HUES48 (cell line): ENCODE data around the gene ARPC5L.
A peak's percentile ranks its signal among the peaks of the same experiment; 100 is the strongest.

Source experiments
- H3K27ac ChIP-seq: one replicate; pipeline ENCODE4 v1.7.0; 2013; ENCODE audit warnings: low read depth, low read length, inconsistent platforms
- H3K27me3 ChIP-seq: 2 replicates; pipeline ENCODE4 v1.6.1; 2013; ENCODE audit warnings: mild to moderate bottlenecking, low read length; ENCODE audit not compliant: control insufficient read depth, insufficient read depth
- H3K36me3 ChIP-seq: 2 replicates; pipeline ENCODE4 v1.6.1; 2013; ENCODE audit warnings: low read length; ENCODE audit not compliant: control insufficient read depth, insufficient read depth
- H3K4me1 ChIP-seq: 2 replicates; pipeline ENCODE4 v1.6.1; 2013; ENCODE audit warnings: mild to moderate bottlenecking, low read length; ENCODE audit not compliant: control insufficient read depth, insufficient read depth
- H3K4me3 ChIP-seq: 2 replicates; pipeline ENCODE4 v1.5.1; 2013; ENCODE audit warnings: mild to moderate bottlenecking, low read depth, low read length
- H3K9ac ChIP-seq: 2 replicates; pipeline ENCODE4 v1.6.1; 2013; ENCODE audit warnings: mild to moderate bottlenecking, low read depth, low read length, moderate library complexity
- H3K9me3 ChIP-seq: 2 replicates; pipeline ENCODE4 v1.6.1; 2013; ENCODE audit warnings: low read length; ENCODE audit not compliant: control insufficient read depth, insufficient read depth

The ARPC5L gene

DNA sequence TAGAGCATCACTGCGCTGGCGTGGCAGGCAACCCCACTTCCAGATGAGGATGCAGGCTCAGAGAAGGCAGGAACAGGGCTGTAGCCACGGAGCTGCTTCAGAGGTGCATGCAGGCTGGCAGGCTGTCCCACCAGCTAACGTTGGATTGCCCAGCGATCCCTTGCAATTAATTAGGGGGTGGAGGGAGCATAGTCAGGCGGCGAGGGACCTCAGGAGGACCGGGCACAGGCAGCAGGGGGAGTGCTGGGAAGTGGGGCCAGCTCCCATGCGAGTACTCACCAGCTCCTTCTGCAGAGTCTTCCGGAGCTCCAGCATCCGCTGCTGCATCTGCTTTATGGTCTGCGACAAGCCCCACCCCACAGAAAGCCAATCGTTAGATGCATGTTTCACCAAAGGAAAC, 20.3 kb downstream of the ARPC5L start:
- no peaks in the 10 kb centered on the region for H3K9me3 ChIP-seq
- H3K9ac ChIP-seq: no peak overlapping the region
- no peaks in the 10 kb centered on the region for H3K27me3 ChIP-seq
- peaks cover 26% of the 10 kb centered on the region for H3K36me3 ChIP-seq
- H3K27ac ChIP-seq: no peak overlapping the region
- peaks cover 20% of the 10 kb centered on the region for H3K4me1 ChIP-seq
- H3K4me3 ChIP-seq: no peak overlapping the region

DNA sequence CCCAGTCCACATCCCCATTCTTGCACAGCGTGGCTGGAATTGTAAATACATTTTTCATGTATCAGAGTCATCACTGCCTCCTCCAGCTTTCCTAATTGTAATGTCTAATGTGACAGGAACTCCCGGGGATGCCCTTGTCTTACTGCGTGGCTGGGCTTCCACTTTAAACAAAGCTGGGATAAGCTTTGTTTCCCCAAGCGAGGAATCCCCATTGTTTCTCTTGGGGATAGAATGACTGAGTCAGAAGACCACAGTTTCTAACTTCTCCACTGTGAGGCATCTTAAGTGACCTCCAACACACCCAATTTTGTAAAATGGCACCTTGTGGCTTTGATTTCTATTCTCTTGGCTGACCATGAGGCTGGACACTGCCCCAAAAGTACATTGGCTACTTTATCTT, 22.4 kb downstream of the ARPC5L start:
- Histone ChIP-seq H3K27ac (peak overlapping the region; percentile 36), H3K9ac (no peak overlapping the region), H3K36me3 (peaks cover 17% of the 10 kb centered on the region), H3K4me1 (peaks cover 18% of the 10 kb centered on the region), H3K4me3 (no peak overlapping the region), H3K9me3 (no peaks in the 10 kb centered on the region), H3K27me3 (no peaks in the 10 kb centered on the region)

DNA sequence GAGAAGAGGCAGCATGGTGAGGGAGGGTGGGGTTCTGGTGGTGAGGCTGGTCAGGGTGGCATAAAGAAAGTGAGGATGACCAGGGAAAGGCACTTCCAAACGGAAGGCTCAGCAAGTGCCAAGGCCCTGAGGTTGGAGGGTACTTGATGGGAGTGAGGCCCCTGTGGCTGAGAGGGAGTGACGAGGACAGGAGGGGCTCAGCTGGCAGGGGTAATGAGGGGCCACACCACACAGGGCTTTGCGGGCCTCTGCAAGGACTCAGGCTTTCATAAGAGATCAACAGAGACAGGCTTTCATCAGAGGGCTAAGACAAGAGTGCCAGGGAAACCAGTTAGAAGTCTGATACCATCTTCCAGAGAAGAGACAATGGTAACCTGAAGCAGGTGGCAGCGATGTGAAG, 23.6 kb downstream of the ARPC5L start:
- no peak overlapping the region for H3K4me3 ChIP-seq
- H3K4me1 ChIP-seq: peaks cover 8% of the 10 kb centered on the region
- peaks cover 19% of the 10 kb centered on the region for H3K36me3 ChIP-seq
- H3K9me3 ChIP-seq: no peaks in the 10 kb centered on the region
- no peak overlapping the region for H3K27ac ChIP-seq
- no peak overlapping the region for H3K9ac ChIP-seq
- no peaks in the 10 kb centered on the region for H3K27me3 ChIP-seq

DNA sequence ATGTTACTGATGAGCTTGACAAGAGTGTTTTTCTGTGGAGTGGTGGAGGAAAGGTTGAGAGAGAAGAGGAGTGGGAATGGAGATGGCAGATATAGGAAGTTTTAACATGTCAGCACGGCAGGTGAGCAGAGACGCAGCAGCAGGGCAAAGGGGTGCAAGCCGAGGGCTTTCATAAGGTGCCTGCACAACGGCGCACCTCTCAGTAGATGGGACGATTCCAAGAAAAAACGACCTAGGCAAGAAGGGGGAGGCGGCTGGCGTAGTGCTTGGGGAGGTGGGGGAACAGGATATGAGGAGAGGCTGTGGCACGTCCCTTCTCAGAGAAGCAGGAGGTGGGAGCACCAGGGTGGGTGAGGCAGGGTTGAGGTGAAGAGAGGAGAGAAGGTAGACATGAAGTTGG, 24.5 kb downstream of the ARPC5L start:
- H3K9ac ChIP-seq: no peak overlapping the region

DNA sequence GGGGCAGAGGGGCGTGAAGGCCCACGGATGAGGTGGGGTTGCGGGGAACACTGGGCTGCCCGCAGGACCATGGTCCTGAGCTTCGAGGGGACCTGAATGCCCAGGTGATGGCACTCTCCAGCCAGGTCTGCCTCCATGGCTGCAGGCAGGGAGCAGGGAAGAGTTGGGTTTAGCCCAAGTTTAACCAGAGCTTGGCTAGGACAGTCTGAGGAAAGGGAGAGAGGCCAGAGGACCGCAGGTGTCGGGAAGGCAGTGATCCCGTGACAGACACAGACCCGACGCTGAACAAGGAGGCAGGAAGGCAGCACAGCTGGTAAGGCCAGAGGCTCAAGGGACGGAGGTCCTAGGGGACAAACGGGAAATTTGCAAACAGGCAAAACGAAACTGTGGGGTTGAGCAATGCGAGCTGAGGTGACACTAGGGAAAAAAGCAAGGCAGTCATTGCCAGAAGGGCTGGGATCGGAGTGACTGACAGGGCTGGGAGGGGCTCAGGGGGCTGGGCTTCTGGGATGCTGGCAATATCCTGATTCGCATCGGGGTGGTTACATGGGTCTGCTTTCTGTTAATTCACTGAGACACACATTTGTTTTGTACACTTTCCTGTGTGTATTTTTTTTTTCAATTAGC, 25.0 kb downstream of the ARPC5L start:
- Histone ChIP-seq H3K36me3 (peaks cover 23% of the 10 kb centered on the region), H3K9me3 (no peaks in the 10 kb centered on the region), H3K27ac (no peak overlapping the region), H3K4me3 (no peak overlapping the region), H3K4me1 (no peaks in the 10 kb centered on the region), H3K9ac (no peak overlapping the region), H3K27me3 (no peaks in the 10 kb centered on the region)

More for the DNA sequence above, 24.5 kb downstream of the ARPC5L start:
- Histone ChIP-seq H3K4me1 (no peaks in the 10 kb centered on the region), H3K4me3 (no peak overlapping the region), H3K9me3 (no peaks in the 10 kb centered on the region), H3K27me3 (no peaks in the 10 kb centered on the region), H3K27ac (no peak overlapping the region), H3K36me3 (peaks cover 23% of the 10 kb centered on the region)

DNA sequence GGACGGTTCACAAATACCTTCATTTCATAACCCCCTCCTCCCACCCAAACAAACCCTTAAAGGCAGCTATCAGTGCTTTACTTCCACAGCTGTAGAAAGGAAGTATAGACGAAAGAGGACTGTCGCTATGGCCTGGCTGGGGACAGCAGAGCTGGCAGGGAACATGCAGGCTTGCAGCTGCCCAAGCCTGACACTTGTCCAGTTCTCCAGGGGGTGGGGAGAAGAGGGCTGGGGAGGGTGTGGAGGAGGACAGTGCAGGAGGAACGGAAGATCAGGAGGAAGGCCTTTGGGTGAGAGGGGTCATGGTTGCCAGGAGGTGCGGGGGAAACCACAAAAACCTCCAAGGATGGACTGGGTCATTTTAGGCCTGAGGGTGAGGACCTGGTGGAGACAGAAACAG, 25.9 kb downstream of the ARPC5L start:
- peaks cover 23% of the 10 kb centered on the region for H3K36me3 ChIP-seq

DNA sequence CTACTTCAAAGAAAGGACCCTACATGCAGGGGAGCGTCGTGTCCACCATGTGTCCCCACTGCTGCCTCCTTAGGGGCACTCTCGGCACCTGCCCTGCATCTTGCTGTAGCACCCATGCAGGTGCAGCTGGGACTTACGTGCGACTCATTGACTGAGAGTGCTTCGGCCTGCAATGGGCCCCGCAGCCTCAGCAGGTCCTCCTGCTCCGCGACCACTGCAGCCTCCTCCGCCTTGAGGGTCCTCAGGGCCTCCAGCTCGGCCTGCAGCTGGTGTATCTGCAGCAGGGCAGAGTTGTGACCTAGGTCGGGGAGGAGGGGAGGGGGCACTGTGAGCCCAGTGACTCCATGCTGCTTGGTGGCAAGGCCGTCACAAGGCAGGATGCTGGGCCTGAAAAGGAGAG, 27.1 kb downstream of the ARPC5L start:
- Histone ChIP-seq H3K9ac (no peak overlapping the region), H3K4me3 (no peak overlapping the region), H3K4me1 (no peaks in the 10 kb centered on the region), H3K27me3 (no peaks in the 10 kb centered on the region), H3K27ac (no peak overlapping the region), H3K9me3 (no peaks in the 10 kb centered on the region), H3K36me3 (peaks cover 29% of the 10 kb centered on the region)

More for the DNA sequence above, 25.9 kb downstream of the ARPC5L start:
- Histone ChIP-seq H3K27ac (no peak overlapping the region), H3K4me1 (no peaks in the 10 kb centered on the region), H3K9ac (no peak overlapping the region), H3K4me3 (no peak overlapping the region), H3K27me3 (no peaks in the 10 kb centered on the region), H3K9me3 (no peaks in the 10 kb centered on the region)

DNA sequence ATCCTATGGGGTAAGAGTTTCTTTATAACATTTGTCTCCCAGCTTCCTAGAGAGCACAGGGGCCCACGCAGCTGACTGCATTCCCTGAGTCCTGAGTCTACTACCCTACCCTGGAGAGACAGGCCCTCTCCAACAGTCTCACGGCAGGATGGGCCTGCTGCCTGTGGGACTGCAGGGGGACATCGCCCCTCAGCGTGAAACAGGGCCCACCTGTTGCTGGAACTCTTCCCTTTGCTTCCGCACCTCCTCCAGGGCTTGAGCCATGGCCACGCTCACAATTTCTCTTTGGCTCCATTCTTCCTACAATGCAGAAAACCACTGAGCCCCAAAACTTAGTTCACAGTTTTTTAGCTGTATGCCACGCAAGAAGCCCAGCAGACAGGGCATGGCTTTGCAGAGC, 28.2 kb downstream of the ARPC5L start:
- no peaks in the 10 kb centered on the region for H3K4me1 ChIP-seq
- no peak overlapping the region for H3K4me3 ChIP-seq

DNA sequence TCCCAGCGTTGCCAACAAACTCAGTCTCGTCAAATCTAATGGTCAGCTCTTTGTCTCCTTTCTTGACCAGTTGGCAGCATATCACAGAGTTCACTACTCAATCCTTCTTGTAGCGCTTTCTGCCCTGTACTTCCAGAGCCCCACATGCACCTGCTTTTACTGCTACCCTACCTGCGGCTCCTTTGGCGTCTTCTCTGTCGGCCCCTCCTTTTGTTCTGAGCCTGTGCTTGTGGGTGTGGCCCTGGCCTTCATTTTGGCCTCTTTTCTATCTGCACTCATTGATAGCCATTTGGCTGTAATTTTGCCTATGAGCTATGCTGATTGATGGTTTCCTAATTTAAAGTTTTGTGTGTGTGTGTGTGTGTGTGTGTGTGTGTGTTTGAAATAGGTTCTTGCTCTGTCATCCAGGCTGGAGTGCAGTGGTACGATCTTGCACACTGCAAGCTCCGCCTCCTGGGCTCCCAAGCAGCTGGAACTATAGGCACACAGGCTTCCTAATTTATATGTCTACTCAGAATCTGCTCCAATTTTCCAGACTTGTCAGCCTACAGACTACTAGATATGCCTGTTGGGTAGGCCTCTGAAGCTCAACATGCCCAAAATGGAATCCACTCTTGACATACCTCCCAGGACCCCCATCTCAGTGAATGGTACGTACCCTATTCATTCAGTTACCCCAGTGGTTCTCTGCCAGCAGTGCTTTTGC, 32.3 kb downstream of the ARPC5L start:
- Histone ChIP-seq H3K4me1 (no peaks in the 10 kb centered on the region), H3K9ac (no peak overlapping the region), H3K4me3 (no peak overlapping the region), H3K9me3 (no peaks in the 10 kb centered on the region), H3K36me3 (peaks cover 29% of the 10 kb centered on the region; the same call in 1 of the 2 replicates), H3K27me3 (no peaks in the 10 kb centered on the region), H3K27ac (no peak overlapping the region)

More for the DNA sequence above, 28.2 kb downstream of the ARPC5L start:
- H3K9ac ChIP-seq: no peak overlapping the region
- H3K27ac ChIP-seq: no peak overlapping the region
- no peaks in the 10 kb centered on the region for H3K27me3 ChIP-seq
- H3K9me3 ChIP-seq: no peaks in the 10 kb centered on the region
- H3K36me3 ChIP-seq: peaks cover 29% of the 10 kb centered on the region

DNA sequence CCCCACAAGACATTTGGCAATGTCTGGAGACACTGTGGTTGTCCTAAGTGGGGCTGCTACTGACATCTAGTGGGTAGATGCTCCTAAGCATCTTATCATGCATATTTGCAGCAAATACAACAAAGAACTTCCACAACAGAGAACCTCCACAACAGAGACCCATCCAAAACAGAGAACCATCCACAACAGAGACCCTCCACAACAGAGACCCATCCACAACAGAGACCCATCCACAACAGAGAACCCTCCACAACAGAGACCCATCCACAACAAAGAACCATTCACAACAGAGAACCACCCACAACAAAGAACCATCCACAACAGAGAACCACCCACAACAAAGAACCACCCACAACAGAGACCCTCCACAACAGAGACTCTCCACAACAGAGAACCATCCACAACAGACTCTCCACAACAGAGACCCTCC, 32.8 kb downstream of the ARPC5L start:
- H3K4me1 ChIP-seq: no peaks in the 10 kb centered on the region
- H3K36me3 ChIP-seq: peaks cover 28% of the 10 kb centered on the region; the same call in 1 of the 2 replicates
- H3K27ac ChIP-seq: no peak overlapping the region
- no peaks in the 10 kb centered on the region for H3K9me3 ChIP-seq
- no peak overlapping the region for H3K9ac ChIP-seq
- no peaks in the 10 kb centered on the region for H3K27me3 ChIP-seq
- no peak overlapping the region for H3K4me3 ChIP-seq
